Activated CD8-positive, alpha-beta memory T cell treated with anti-CD3 and anti-CD28 coated beads for 4 hours (primary cell): Measurements from ENCODE around the gene NDP.

Source experiments
- DNase-seq, 2 donors: peaks; one replicate each; pipeline ENCODE4 v3.0.0-alpha.2; 2020; ENCODE audit warnings: low read depth in 2 of 2

The NDP gene, protein sequence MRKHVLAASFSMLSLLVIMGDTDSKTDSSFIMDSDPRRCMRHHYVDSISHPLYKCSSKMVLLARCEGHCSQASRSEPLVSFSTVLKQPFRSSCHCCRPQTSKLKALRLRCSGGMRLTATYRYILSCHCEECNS

DNA sequence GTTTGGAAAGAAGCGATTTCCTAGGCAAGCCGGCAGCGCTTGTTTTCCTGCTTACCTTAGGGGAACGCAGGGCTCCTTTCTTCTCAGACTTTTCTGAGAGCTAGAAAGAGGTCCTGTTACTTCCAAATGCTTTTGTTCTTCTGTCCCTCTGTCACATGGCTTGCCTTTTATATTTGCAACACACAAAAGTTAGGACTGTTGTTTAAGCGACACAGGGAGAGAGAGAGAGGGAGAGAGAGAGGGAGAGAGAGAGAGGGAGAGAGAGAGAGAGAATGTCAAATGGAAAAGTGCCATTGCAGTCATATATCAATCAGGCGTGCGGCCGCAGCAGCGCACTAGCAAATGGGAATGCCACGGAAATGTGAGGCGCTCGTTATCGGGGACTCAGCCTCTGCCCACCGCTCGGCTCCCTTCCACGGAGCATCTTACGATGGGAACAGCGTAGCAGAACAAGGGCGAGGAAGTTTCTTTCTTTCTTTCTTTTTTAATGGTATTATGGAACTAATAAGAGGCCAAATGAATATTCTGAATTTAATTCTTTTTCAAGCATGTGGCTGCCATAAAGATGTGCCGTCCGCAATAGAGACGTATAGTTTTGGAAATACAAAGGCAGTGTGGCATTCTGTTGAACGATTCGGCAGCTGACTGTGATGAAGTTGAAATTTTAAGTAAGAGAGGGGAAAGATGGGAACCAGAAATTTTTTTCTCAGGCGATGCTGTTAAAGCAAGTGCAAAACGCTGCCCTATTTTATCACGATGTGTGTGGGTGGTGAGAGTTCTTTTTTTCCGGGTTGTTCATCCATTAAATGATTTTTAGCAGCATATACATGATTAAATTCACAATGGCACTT, at the start of gene NDP:
NDP (minus strand) TSS at position 142 of the 851 bp plus-strand sequence. CDS start 14,745 bp downstream, outside the sequence.
- no peak for DNase-seq

DNA sequence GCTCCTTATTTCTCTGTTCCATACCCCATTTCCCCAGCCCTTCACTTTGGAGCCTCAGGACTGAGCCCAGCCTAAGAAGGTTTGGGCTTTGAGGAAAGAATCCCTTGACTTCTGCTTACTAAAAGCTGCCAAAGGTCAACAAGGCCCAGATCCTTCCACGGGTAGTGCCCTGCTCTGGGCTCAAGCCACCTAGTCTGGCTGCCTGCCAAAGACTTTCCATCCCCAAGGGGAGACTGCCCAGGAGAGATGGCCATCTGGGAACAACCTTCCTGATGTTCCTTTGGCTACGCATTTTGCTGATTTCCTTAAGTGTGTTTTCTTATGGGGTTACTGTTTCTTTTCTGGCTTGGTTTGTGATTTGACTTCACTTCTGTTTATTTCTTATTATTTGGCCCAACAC, 49.8 kb upstream of the NDP start:
- DNase-seq, result no peak

DNA sequence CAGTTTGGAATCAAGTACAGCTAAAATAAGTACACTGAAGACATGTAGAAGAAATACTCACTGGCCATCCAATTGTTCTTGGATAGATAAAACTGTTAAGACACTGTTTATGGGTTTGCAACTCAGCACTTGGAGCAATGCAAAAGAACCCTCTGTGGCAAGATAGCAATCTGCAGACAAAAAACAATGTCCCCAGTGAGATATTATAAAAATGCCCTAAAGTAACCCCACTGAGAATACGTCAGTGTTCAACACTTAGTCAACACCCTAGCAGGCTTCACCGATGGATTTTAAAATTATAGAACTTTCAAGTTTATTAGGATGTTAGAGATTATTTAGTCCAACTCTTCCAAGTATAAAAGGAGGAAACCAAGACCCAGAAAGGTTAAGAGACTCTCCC, 47.5 kb upstream of the NDP start:
- no peak for DNase-seq

DNA sequence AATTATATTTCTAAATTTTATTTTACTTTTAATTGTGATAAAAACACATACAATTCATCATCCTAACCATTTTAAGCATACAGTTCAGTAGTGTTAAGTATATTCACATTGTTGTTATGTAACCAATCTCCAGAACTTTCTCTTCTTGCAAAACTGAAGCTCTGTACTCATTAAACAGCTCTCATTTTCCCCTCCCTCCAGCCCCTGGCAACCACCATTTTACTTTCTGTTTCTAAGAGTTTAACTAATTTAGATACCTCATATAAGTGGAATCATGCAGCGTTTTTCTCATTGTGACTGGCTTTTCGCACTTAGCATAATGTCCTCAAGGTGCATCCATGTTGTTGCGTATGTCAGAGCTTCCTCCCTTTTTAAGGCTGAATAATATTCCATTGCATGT, 46.7 kb upstream of the NDP start:
- no peak for DNase-seq

DNA sequence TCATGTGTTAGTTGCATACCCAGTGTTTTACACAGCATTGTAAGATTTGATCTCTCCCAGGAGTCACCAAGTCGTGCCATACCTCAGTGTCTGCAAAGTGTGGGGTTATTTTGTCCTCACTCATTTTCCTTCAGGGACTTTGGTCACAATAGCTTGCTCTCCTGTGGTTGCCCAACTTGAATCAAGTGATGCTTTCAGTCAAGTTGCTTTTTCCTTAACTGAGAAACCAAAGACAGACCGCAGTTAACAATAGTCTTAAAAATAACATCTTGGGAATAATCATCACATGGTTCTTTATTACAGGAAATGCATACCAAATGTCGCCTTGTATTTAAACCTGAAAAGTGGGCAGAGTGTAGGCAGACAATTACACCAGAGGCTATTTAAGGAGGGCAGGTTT, 44.5 kb upstream of the NDP start:
- DNase-seq, result no peak

DNA sequence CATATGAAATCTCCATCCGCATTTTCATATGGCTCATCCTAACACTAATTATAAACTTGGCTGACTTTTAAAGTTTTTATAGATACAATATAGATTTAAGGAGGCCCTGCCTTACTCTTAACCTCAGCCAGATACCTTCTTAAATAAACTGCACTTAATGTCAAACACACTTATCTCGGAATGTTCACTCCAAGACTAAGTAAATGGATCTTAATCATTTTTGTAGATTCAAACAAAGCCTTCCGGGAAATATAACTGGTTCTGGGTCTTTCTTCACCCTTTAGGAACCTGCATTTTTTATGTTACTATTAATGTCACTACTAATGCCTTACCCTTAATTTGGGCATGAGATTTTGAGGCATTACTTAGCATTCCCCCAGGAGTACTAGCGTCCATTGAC, 43.7 kb upstream of the NDP start:
- no peak for DNase-seq

DNA sequence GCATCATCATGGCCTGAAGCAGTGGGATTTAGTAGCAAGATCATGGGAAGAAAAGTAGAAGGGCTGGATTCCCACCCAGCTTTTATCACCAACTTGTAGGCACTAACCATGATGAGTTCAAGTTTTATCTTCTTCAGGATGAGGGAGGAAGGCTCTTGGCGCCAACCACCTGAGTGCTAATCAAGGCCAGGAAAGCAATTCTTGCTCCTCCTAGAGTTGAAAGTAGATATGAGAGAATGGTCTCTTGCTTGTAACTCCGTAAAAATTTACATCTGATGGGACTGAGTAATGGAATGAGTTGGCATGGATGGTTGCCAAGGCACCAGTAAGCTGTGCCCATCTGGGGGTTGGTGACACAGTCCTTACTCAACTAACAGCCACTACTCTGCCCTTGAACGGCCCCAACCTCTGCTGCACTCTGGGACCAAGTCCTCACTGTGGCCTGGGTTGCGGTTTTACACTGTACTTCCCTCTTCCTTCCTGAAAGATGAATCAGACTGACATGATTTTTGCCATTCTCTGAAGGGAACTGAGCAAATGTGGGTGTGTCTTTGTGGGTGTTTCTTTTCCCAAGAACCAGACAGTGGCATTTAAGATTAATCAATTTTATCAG, 39.4 kb upstream of the NDP start:
- peak in 1 of 2 donors; percentile 7 for DNase-seq

DNA sequence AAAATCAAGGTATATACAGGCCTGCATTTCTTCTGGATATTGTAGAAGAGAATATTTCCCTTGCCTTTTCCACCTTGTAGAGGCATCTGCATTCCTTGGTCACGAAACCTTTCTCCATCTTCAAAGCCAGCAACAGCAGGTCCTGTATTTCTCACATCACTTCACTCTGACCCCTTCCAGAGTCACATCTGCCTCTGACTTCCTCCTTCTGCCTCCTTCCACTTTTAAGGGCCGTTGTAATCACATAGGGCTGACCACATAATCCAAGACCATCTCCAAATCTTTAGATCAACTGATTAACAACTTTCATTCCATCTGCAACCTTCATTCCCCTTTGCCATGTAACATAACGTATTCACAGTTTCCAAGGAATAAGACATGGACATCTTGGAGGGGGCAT, 38.3 kb upstream of the NDP start:
- DNase-seq, result no peak

DNA sequence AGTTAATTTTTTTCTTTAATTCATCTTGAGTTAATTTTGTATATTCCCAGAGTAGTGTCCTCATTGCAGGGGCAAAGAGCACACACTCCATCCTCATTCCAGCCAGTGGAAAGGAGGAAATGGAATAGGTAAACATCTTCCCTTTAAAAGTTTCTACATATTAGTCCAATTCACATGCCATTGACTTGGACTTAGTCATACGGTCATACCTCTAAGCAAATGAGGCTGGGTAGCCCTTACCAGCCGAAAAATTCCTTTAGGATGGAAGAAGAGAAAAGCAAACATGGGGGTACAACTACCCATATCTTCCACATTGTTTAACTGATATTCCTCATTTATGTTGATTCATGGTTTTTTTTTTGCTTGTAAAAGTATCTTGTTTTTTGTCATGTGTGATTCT, 37.4 kb upstream of the NDP start:
- DNase-seq, result no peak

DNA sequence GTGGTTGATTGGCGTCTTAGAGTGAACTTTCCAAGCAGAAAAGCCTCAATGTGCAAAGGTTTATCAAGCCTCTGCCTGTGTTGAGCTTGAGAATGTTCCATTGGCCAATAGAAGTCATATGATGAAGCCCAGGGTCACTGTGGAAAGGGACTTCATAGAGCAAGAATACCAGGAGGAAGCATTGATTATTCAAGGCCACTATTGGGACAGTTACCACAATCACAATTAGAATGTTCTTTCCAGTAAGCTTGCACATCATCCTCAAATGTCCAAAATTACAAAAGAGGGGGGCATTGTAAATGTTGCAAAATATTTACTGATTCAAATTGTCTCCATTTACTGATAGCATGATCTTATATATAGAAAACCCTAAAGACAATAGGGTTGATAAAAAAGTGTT, 32.9 kb upstream of the NDP start:
- no peak for DNase-seq

DNA sequence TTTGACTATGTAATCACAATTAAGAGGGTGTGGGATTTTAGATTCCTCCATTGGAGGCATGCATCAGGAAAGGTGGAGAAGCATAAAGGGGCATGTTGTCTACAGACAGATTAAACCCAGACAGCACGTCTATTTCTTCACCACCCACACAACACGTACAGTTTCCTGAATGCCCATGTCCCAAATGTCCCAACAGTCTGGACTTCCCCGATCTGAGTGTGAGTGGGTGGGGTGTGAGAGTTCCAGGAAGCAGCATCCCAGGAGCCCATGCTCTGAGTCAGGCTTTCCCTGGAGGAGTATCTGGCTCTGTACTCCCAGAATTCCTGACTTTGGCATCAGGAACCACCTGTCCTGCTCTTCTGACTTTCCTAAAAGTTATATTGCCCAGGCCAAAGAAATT, 30.8 kb upstream of the NDP start:
- DNase-seq, result no peak

DNA sequence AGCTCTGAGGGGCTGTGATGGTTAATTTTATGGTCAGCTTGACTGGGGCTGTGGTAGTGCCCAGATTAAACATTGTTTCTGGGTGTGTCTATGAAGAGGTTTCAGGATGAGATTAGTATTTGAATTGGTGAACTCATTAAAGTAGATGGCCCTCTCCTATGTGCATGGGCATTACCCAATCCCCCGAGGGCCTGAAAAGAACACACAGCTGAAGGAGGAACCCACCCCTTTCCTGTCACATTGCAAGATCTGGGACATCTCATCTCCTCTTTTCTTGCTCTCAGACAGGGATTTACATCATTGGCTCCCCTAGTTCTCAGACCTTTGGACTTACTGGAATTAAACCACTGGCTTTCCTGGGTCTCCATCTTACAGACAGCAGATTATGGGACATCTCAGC, 29.4 kb upstream of the NDP start:
- no peak for DNase-seq

DNA sequence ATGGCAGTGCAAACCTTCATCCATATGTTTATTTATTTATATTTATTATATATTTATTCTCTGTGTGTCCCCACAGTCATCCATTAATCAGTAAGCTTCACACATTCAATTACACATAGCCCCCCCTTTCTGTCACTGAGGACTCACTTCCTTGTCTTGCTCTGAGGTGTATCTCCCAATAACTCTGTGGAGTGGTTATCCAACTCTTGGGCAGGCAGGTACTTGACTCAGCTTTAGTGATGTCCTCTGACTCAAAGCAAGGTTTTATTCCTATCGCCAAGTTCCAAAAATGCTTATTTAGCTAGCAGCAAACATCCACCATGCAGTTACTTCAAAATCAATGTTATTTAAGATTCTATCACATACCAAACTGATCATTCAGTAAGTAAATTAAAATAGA, 25.2 kb upstream of the NDP start:
- DNase-seq, result no peak

DNA sequence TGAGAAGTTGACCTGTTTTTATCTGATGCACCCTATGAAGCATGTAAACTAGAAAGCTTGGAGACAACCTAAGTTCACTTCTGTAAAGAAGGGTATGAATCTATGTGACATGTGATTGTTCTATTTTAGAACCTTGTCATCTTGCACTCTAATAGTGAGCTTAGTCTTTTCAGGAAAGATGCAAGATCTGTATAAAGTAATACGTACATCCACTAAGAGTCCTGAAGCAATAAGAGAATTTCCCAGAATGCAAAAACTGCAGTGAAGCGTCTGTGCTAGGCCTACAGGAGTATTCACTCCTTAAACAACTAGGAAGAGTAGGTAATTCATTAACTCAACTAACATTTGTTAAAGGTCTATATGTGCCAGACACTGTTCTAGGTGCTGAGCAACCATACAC, 23.3 kb upstream of the NDP start:
- no peak for DNase-seq

DNA sequence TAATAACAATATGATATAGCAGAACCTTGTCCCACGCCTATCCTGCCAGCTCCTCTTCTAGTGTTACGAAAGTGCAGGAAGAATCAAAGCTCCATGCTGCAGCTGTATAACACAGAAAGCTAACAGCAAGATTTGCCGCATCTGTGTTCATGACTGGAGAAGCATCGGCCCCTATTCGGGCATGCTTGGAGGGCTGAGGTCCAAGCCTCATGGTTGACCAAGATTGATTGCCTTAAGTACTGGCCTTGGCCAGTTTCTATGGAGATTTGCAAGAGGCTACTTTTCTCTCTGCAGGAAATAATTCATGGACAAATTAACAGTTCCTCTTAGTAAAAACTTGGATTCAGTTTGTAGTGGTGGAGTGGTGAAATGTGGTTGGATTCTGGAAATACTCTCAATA, 12.9 kb upstream of the NDP start:
- DNase-seq, result no peak

DNA sequence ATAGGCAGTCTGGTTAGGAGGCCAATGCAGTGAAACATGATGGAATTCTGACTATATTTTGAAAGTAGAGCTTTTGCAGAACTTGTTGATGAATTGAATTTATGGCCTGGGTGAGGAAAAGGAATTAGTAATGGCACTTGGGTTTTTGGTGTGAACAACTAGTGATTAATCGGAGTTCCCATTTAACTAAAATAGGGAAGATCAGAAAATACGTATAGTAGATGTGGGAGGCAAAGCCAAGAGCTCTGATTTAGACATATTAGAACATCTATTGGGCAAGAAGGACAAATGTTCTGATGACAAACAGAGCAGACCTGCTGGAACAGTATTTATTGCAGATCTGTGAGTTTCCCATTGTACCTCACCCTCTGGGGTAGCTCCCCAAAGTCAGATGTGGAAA, 12.3 kb upstream of the NDP start:
- DNase-seq, result no peak

DNA sequence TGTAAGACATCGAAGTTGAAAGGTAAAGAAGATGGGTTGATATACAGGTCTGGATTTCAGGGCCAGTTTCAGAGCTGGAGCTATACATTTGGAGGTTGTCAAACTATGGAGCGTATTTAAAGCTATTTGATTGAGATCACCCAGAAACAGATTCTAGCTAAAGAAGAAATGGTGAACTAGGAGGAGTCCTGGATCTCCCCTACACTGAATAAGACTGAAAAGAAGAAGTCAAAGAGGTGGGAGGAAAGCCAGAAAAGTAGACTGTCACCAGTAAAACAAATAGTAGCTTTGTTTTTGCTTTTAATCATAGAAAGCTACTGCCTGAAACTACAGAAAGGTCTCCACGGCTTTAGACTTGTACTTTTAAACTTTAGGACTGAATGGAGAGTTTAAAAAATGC, 5.0 kb upstream of the NDP start:
- no peak for DNase-seq

DNA sequence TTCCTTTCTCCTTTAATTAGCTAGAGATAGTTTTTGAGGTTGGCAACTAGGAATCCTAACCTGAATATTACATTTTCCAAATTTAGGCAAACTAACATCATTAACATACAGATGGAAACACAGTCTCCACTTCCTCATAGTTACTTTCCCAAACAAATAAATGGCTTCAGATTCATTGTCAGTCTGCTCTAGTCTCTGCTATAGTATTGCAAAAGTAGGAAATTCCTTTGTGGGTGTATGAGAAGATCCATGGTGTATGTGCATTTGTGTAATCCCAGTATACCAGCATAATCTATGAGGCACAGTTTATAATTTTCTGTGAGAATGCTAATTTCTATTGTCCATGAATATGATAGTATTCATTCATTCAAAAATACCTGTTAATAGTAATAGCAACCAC, 3.0 kb upstream of the NDP start:
- DNase-seq, result no peak

DNA sequence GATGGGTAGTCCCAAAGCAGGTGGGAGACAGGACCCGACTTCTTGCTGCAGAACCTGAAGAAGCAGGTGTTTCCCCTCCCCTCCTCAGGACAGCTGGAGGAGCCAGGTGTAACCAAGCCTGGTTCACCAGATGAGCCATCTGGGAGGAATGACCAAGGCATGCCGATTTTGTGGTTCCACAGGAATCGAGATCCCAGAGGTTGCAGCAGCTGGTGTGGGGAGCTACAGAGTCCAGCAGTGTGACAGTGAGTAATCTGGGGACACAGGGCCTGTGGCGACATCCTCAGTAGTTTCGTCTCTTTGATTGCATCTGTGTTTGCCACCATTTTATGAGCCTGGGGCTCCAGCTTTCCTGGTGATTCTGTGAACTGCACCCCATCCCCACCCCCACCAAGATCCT, 2.6 kb upstream of the NDP start:
- DNase-seq, result no peak

DNA sequence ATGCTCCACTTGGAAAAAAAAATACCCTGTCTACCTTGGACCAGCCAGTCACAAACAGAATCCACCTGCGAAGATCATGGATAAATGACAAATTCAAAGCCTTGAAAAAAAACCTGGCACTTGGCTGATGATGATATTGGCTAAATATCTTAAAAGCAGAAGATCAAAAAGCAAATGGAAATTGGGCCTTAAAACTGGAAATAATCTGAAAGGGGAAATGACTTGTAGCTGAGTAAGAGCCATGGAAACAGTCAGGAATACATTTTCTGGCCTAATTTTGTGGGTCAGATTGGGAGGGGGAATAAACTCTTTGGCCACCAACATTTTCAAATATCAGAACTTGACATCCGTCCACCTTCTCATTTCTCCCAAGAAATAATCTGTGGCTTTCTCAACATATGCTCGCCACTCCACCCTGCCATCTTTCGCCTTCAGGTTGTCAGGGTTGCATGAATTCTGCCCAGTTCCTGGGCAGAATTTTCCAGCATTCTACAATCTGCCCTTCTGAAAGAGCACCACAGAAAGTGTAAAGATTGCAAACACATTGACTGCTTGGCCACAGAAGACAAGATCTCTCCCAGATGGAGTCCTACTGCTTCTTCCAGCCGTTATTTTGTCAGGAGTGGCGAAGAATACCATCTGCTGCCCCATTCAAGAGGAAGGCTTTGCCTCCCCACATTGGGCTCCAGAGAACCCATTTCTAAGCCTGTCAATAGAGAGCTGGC, 1.7 kb upstream of the NDP start:
- DNase-seq, result no peak

DNA sequence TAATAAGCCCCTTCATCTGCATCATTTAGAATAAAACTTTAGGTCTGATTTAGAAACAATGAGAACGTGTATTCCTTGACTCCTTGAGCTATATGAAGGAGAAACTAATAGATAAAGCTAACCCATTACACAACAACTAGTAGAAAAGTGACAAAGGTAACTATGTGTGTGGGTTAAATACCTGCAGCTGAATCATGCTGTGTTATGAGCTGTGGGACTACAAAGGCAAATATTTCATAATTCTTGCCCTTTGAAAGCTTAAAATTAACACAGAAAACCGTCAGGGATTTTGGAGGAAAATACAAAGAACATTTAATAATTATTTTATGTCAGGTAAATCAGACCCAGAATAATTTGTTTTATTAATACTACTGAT, 898 bp upstream of the NDP start:
- DNase-seq, result no peak
